ENCODE data around the gene SKAP1.

DNA sequence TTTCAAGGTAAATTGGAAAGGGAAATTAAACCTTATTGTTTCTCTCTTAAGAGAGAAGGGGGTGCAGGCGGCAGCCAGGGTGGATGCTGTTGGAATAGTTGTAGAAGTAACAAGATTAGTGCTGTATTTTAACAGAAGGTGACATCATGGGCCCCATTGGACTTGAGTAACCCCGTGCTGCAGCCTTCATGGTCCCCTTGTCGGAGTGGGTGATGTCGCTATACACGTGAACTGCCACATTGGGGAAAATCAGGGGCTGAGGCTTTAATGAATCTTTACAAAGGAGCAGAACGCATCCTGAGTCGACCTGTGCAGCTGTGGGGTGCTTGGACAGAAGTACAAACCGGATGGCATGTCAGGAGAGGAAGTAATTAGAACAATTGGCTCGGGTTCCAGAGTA is 319.3 kb downstream of the SKAP1 start:
- TF ChIP-seq CTCF (conservative IDR thresholded peaks at IDR 0.05; ENCODE audit: low read length): no peak
- no peak for TF ChIP-seq EZH2phosphoT487 (IDR thresholded peaks at IDR 0.05; ENCODE audit: borderline replicate concordance, low read depth, low read length)

Data from OCI-LY7 (cell line).